Prostate gland (tissue), 2 donors: ENCODE results near the gene ADAMTS2. TPM values are rescaled to one million over a fixed set of nuclear protein-coding genes. Genes with fewer than 3 reads are reported as not detected.

ENCODE experiments used
- DNase-seq: peaks from one replicate; pipeline ENCODE4 v3.0.0-alpha.2; 2019; ENCODE audit warnings: low spot score
- H3K27ac ChIP-seq, 2 donors: fragments of 200-600 bp; sonication (generic); 2 replicates each; pipeline ENCODE4 v1.5.1; 2017 to 2019
- H3K27me3 ChIP-seq: fragments of 200-600 bp; sonication (generic); replicated peaks from 2 replicates; pipeline ENCODE4 v1.5.1; 2019; ENCODE audit not compliant: insufficient read depth
- H3K36me3 ChIP-seq, 2 donors: fragments of 200-600 bp; sonication (generic); 1 replicate in 1 of 2; 2 replicates in 1 of 2; pipeline versions ENCODE4 v1.5.1 to v1.8.1; 2017 to 2019
- H3K4me1 ChIP-seq: fragments of 200-600 bp; sonication (generic); replicated peaks from 2 replicates; pipeline ENCODE4 v1.5.1; 2019
- H3K4me3 ChIP-seq, 2 donors: fragments of 200-600 bp; sonication (generic); 2 replicates each; pipeline ENCODE4 v1.5.1; 2017 to 2019
- H3K9me3 ChIP-seq: fragments of 200-600 bp; sonication (generic); 2 replicates; pipeline ENCODE4 v1.5.1; 2017
- POLR2A ChIP-seq: fragments of 450-650 bp; IDR thresholded peaks from one replicate; pipeline ENCODE4 v1.6.1; 2016; ENCODE audit warnings: antibody characterized with exemption, mild to moderate bottlenecking
- POLR2AphosphoS5 ChIP-seq: sonication (generic); formaldehyde crosslinking; IDR thresholded peaks from one replicate; pipeline ENCODE4 v1.6.1; 2017; ENCODE audit warnings: antibody characterized with exemption
- WGBS: methylation state at CpG from one replicate; pipeline ENCODE4 v1.1.5; 2018; 5-methylcytosine and 5-hydroxymethylcytosine counted together
- intact Hi-C: fragments of 100-400 bp; cut with DNase I; formaldehyde crosslinking; loops from one replicate; pipeline ENCODE4 v1.14.2; 2022
- total RNA-seq, 2 donors: library from RNA; depleted of rRNA; stranded (reverse); fragments of >200 nt; gene quantifications; one replicate each; pipeline ENCODE4 v1.1.0, GENCODE V29; 2016
- TF ChIP-seq, protein P1 (sequence below), 4 experiments: fragments of 200-600 bp in 2 of 4; fragments of 450-650 bp in 2 of 4; sonication (generic) in 2 of 4; IDR thresholded peaks; 1 replicate in 3 of 4; 2 replicates in 1 of 4; pipeline ENCODE4 v1.5.1; 2016 to 2019; ENCODE audit warnings: antibody characterized with exemption in 4 of 4, mild to moderate bottlenecking in 2 of 4, moderate library complexity in 2 of 4

The ADAMTS2 gene
- total RNA-seq, 2 donors from 2014 or later, result 2.0 to 20.3 TPM

DNA sequence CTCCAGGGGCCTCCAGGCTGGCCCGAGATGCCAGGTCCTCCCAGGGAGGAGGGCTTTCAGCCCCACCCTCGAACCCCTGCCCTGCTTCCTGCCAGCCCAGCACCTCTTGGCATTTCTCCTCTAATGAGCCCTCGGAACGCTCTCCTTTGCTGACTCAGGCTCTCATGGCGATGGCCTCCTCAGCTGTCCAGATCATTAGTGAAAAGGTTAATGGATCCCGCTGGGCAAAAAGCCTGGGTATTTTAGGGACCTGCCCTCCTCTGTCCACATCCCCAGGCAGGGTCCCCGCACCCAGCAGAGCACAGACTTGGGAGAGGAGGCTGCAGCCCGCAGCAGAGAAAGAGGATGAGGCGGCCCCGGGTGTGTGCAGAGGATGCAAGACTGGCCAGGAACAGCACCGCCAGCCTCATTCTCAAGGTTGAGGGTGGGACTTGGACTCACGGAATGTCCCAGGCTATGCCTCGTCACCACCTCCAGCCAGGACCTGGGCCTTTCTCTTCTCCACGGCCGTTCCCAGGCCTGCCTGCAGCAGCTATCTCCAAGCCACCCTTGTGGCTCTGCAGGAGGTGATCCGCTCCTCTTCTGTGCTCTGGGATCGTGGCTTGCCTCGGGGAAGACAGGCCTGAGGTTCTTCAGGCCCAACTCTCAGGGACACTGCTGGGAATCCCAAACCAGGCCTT is 23.0 kb upstream of the ADAMTS2 start:
- Histone ChIP-seq H3K9me3 (no peaks in the 10 kb centered on the region), H3K27me3 (no peaks in the 10 kb centered on the region), H3K4me3 (no peak overlapping the region), H3K36me3 (no peaks in the 10 kb centered on the region), H3K4me1 (no peaks in the 10 kb centered on the region), H3K27ac (no peak overlapping the region)
- DNase-seq, result no peak
- no peak for TF ChIP-seq POLR2AphosphoS5
- no peak for TF ChIP-seq POLR2A
- TF ChIP-seq, protein P1, sequence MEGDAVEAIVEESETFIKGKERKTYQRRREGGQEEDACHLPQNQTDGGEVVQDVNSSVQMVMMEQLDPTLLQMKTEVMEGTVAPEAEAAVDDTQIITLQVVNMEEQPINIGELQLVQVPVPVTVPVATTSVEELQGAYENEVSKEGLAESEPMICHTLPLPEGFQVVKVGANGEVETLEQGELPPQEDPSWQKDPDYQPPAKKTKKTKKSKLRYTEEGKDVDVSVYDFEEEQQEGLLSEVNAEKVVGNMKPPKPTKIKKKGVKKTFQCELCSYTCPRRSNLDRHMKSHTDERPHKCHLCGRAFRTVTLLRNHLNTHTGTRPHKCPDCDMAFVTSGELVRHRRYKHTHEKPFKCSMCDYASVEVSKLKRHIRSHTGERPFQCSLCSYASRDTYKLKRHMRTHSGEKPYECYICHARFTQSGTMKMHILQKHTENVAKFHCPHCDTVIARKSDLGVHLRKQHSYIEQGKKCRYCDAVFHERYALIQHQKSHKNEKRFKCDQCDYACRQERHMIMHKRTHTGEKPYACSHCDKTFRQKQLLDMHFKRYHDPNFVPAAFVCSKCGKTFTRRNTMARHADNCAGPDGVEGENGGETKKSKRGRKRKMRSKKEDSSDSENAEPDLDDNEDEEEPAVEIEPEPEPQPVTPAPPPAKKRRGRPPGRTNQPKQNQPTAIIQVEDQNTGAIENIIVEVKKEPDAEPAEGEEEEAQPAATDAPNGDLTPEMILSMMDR (IDR thresholded peaks at IDR 0.05), result no peak
- intact Hi-C loops, result no loop called here
- whole genome bisulfite sequencing, result 88% methylated on average over 18 of the region's 18 CpGs

DNA sequence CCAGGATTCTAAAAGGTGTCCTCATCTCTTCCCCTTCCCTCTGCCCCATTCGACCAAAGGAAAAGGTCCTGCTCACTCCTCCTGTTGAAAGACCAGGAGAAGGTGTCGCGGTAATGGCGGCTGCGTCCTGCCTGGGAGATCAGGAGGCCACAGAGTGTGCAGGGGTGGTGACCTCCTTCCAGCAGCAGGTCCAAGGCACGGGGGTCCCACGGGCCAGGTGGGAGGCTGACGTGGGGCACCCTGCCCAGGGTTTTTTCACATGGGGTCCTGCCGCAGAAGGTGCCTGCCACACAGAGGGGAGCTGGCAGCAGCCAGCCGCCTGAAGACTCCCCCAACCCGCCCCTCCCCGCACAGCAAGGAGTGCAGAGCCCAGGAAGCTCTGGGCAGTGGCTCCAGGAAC is 22.2 kb upstream of the ADAMTS2 start:
- intact Hi-C loops, result no loop called here
- no peak overlapping the region for H3K4me3 ChIP-seq
- H3K27me3 ChIP-seq, result no peaks in the 10 kb centered on the region
- no peaks in the 10 kb centered on the region for H3K36me3 ChIP-seq
- TF ChIP-seq, protein P1 (IDR thresholded peaks at IDR 0.05), result no peak
- TF ChIP-seq POLR2AphosphoS5 (no peak), POLR2A (no peak)
- WGBS, result 90% methylated on average over 8 of the region's 12 CpGs
- no peaks in the 10 kb centered on the region for H3K9me3 ChIP-seq
- no peak for DNase-seq
- no peaks in the 10 kb centered on the region for H3K4me1 ChIP-seq
- no peak overlapping the region for H3K27ac ChIP-seq

DNA sequence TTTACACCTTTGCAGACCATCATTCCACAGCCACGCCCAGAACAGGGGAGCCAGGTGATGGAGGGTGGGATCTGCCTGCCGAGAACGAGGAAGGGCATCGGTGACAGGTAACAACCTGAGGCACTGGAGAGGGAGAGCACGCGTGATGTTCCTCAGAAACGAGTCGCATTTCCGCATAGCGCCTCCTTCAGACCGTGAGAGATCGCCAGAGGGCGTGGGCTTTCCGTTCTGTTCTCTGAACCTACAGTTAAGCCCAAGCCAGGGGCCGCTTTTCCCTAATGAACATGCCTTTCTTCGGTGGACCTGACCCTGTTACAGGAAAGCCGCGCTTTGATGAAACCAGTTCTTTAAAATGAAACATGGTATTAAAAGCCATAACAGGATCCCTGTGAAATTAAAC is 17.1 kb upstream of the ADAMTS2 start:
- no peaks in the 10 kb centered on the region for H3K27me3 ChIP-seq
- no peak for DNase-seq
- WGBS, result 85% methylated on average over 18 of the region's 18 CpGs
- H3K4me3 ChIP-seq, result no peak overlapping the region
- intact Hi-C loops, result no loop called here
- H3K27ac ChIP-seq, result no peak overlapping the region
- TF ChIP-seq POLR2A (no peak), POLR2AphosphoS5 (no peak)
- TF ChIP-seq, protein P1 (IDR thresholded peaks at IDR 0.05), result no peak
- H3K4me1 ChIP-seq, result no peaks in the 10 kb centered on the region
- H3K9me3 ChIP-seq, result no peaks in the 10 kb centered on the region
- H3K36me3 ChIP-seq, result no peaks in the 10 kb centered on the region

DNA sequence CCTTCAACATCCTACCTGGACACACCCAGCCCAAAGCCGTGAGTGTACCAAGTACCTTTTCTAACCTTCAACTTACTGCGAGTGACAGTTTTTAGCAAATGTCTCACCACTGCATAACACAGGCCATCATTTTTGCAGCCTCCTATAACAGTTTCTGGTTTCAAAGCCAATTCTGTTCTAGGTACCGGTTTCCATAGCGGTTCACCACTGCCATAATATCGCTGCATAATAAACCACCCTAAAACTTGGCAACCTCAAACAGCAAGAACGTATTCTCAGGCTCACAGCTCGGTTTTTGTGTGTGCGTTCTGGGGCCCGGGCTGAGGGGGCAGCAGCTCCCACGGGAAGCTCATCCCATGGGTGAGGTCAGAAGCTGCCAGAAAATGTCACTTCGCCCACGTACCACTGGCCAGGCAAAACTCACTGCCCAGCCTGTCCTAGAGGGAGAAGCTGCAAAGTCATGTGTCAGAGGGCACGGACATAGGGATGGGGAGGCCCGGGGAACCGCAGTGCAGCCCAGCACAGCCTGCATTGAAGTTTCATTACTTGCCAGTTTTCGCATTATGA is 15.9 kb upstream of the ADAMTS2 start:
- H3K9me3 ChIP-seq, result no peaks in the 10 kb centered on the region
- 82% methylated on average over 16 of the region's 16 CpGs for WGBS
- H3K27ac ChIP-seq, result no peak overlapping the region
- H3K4me3 ChIP-seq, result no peak overlapping the region
- DNase-seq, result no peak
- no peak for TF ChIP-seq POLR2AphosphoS5
- TF ChIP-seq POLR2A, result no peak
- TF ChIP-seq, protein P1 (IDR thresholded peaks at IDR 0.05), result no peak
- H3K27me3 ChIP-seq, result no peaks in the 10 kb centered on the region
- H3K36me3 ChIP-seq, result no peaks in the 10 kb centered on the region
- intact Hi-C loops, result no loop called here
- no peaks in the 10 kb centered on the region for H3K4me1 ChIP-seq

DNA sequence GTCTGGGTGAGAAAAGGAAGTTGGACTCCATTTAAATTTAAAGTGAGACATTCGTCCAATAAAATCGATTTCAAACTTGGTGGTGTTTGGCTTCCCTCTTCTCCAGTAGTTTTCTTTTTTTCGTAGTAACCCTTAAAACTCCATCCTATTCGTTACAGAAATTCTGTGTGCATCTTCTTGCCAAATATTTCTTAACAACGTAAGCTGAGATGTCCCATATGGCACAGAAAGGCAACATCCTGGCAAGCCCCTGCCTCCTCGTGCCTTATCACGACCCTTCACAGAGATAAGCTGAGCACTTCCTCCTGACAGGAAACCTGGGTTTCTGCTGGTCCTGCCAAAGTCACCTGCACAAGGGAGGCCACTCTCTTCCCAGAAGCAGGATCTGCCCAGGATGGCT is 11.8 kb upstream of the ADAMTS2 start:
- WGBS, result 38% methylated on average over 7 of the region's 7 CpGs
- TF ChIP-seq POLR2AphosphoS5 (no peak), POLR2A (no peak)
- TF ChIP-seq, protein P1 (IDR thresholded peaks at IDR 0.05), result no peak
- no peak for DNase-seq
- Histone ChIP-seq H3K36me3 (no peaks in the 10 kb centered on the region), H3K27ac (no peak overlapping the region), H3K4me3 (no peak overlapping the region), H3K27me3 (no peaks in the 10 kb centered on the region), H3K9me3 (no peaks in the 10 kb centered on the region), H3K4me1 (no peaks in the 10 kb centered on the region)
- intact Hi-C loops, result no loop called here
